ENCODE measurements around the gene MYRIP.
A peak's percentile ranks its signal among the peaks of the same experiment; 100 is the strongest.

Gene MYRIP

GRCh38 chr3:40224796-40225515 is 415.5 kb downstream of the MYRIP start:
- intact Hi-C loops (cut with micrococcal nuclease), result loop anchor here (5.0 kb wide), 1 partner anchor 33 kb away; no protein-coding TSS in a partner anchor
- H3K4me3 Mint-ChIP-seq, result no peak overlapping the region
- peaks cover 2% of the 10 kb centered on the region for H3K27me3 Mint-ChIP-seq
- peaks cover 17% of the 10 kb centered on the region for H3K4me1 Mint-ChIP-seq (ENCODE audit: low read depth)
- H3K36me3 Mint-ChIP-seq (ENCODE audit: low read depth), result no peaks in the 10 kb centered on the region
- peaks cover 10% of the 10 kb centered on the region for H3K9me3 Mint-ChIP-seq
- H3K27ac Mint-ChIP-seq, result no peak overlapping the region

- H3K27me3 Mint-ChIP-seq, result peaks cover 2% of the 10 kb centered on the region
- H3K9me3 Mint-ChIP-seq, result no peaks in the 10 kb centered on the region
- H3K27ac Mint-ChIP-seq, result peak overlapping the region; percentile 30
- no peaks in the 10 kb centered on the region for H3K36me3 Mint-ChIP-seq (ENCODE audit: low read depth)
- intact Hi-C loops (cut with micrococcal nuclease), result loop anchor here (5.0 kb wide), 1 partner anchor 34 kb away; no protein-coding TSS in a partner anchor
- peaks cover 22% of the 10 kb centered on the region for H3K4me1 Mint-ChIP-seq (ENCODE audit: low read depth)
- H3K4me3 Mint-ChIP-seq, result no peak overlapping the region
These were observed 417.2 kb downstream of the MYRIP start for GRCh38 chr3:40226636-40227035.

- H3K27ac Mint-ChIP-seq, result peak overlapping the region; percentile 29
- intact Hi-C loops (cut with micrococcal nuclease), result loop anchor here (5.0 kb wide), 1 partner anchor 37 kb away; no protein-coding TSS in a partner anchor
- H3K9me3 Mint-ChIP-seq, result no peaks in the 10 kb centered on the region
- peaks cover 7% of the 10 kb centered on the region for H3K27me3 Mint-ChIP-seq
- no peaks in the 10 kb centered on the region for H3K36me3 Mint-ChIP-seq (ENCODE audit: low read depth)
- peaks cover 22% of the 10 kb centered on the region for H3K4me1 Mint-ChIP-seq (ENCODE audit: low read depth)
- no peak overlapping the region for H3K4me3 Mint-ChIP-seq
These were observed 419.5 kb downstream of the MYRIP start for GRCh38 chr3:40228792-40229350.

- peaks cover 7% of the 10 kb centered on the region for H3K27me3 Mint-ChIP-seq
- H3K27ac Mint-ChIP-seq, result peak overlapping the region; percentile 53
- H3K9me3 Mint-ChIP-seq, result no peaks in the 10 kb centered on the region
These were observed 420.0 kb downstream of the MYRIP start for GRCh38 chr3:40229386-40229785.

GRCh38 chr3:40229963-40230362 is 420.6 kb downstream of the MYRIP start:
- Mint-ChIP-seq H3K27ac (peak overlapping the region; percentile 53), H3K9me3 (no peaks in the 10 kb centered on the region), H3K27me3 (peaks cover 7% of the 10 kb centered on the region), H3K36me3 (ENCODE audit: low read depth) (no peaks in the 10 kb centered on the region), H3K4me3 (no peak overlapping the region), H3K4me1 (ENCODE audit: low read depth) (peaks cover 22% of the 10 kb centered on the region)
- intact Hi-C loops (cut with micrococcal nuclease), result loop anchor here (5.0 kb wide), 1 partner anchor 38 kb away; no protein-coding TSS in a partner anchor

More at GRCh38 chr3:40229386-40229785, 420.0 kb downstream of the MYRIP start:
- Mint-ChIP-seq H3K4me3 (no peak overlapping the region), H3K36me3 (ENCODE audit: low read depth) (no peaks in the 10 kb centered on the region), H3K4me1 (ENCODE audit: low read depth) (peaks cover 22% of the 10 kb centered on the region)
- intact Hi-C loops (cut with micrococcal nuclease), result loop anchor here (5.0 kb wide), 1 partner anchor 37 kb away; no protein-coding TSS in a partner anchor

- H3K4me1 Mint-ChIP-seq (ENCODE audit: low read depth), result peaks cover 22% of the 10 kb centered on the region
- intact Hi-C loops (cut with micrococcal nuclease), result no loop called here
- H3K36me3 Mint-ChIP-seq (ENCODE audit: low read depth), result no peaks in the 10 kb centered on the region
- H3K27me3 Mint-ChIP-seq, result peaks cover 7% of the 10 kb centered on the region
- H3K9me3 Mint-ChIP-seq, result no peaks in the 10 kb centered on the region
- H3K4me3 Mint-ChIP-seq, result no peak overlapping the region
- peak overlapping the region; percentile 53 for H3K27ac Mint-ChIP-seq
These were observed 421.0 kb downstream of the MYRIP start for GRCh38 chr3:40230382-40230781.

GRCh38 chr3:40232626-40233025 is 423.2 kb downstream of the MYRIP start:
- no peak overlapping the region for H3K27ac Mint-ChIP-seq
- intact Hi-C loops (cut with micrococcal nuclease), result no loop called here
- peaks cover 5% of the 10 kb centered on the region for H3K27me3 Mint-ChIP-seq
- peaks cover 22% of the 10 kb centered on the region for H3K4me1 Mint-ChIP-seq (ENCODE audit: low read depth)
- no peak overlapping the region for H3K4me3 Mint-ChIP-seq
- H3K36me3 Mint-ChIP-seq (ENCODE audit: low read depth), result no peaks in the 10 kb centered on the region
- H3K9me3 Mint-ChIP-seq, result no peaks in the 10 kb centered on the region

GRCh38 chr3:40237159-40237558 is 427.8 kb downstream of the MYRIP start:
- no peak overlapping the region for H3K4me3 Mint-ChIP-seq
- H3K36me3 Mint-ChIP-seq (ENCODE audit: low read depth), result no peaks in the 10 kb centered on the region
- peaks cover 6% of the 10 kb centered on the region for H3K4me1 Mint-ChIP-seq (ENCODE audit: low read depth)
- no peak overlapping the region for H3K27ac Mint-ChIP-seq
- peaks cover 2% of the 10 kb centered on the region for H3K27me3 Mint-ChIP-seq
- intact Hi-C loops (cut with micrococcal nuclease), result no loop called here
- H3K9me3 Mint-ChIP-seq, result no peaks in the 10 kb centered on the region

- no peak overlapping the region for H3K4me3 Mint-ChIP-seq
- intact Hi-C loops (cut with micrococcal nuclease), result no loop called here
- no peaks in the 10 kb centered on the region for H3K9me3 Mint-ChIP-seq
- H3K36me3 Mint-ChIP-seq (ENCODE audit: low read depth), result no peaks in the 10 kb centered on the region
- H3K27ac Mint-ChIP-seq, result no peak overlapping the region
- H3K4me1 Mint-ChIP-seq (ENCODE audit: low read depth), result peaks cover 6% of the 10 kb centered on the region
- H3K27me3 Mint-ChIP-seq, result peaks cover 2% of the 10 kb centered on the region
These were observed 428.6 kb downstream of the MYRIP start for GRCh38 chr3:40237889-40238571.

- H3K9me3 Mint-ChIP-seq, result no peaks in the 10 kb centered on the region
- H3K4me1 Mint-ChIP-seq (ENCODE audit: low read depth), result peaks cover 6% of the 10 kb centered on the region
- no peaks in the 10 kb centered on the region for H3K27me3 Mint-ChIP-seq
- intact Hi-C loops (cut with micrococcal nuclease), result no loop called here
- no peak overlapping the region for H3K27ac Mint-ChIP-seq
- no peak overlapping the region for H3K4me3 Mint-ChIP-seq
- no peaks in the 10 kb centered on the region for H3K36me3 Mint-ChIP-seq (ENCODE audit: low read depth)
These were observed 431.5 kb downstream of the MYRIP start for GRCh38 chr3:40240921-40241320.

- intact Hi-C loops (cut with micrococcal nuclease), result no loop called here
- no peak overlapping the region for H3K4me3 Mint-ChIP-seq
- peaks cover 6% of the 10 kb centered on the region for H3K4me1 Mint-ChIP-seq (ENCODE audit: low read depth)
- no peaks in the 10 kb centered on the region for H3K9me3 Mint-ChIP-seq
- no peaks in the 10 kb centered on the region for H3K27me3 Mint-ChIP-seq
- no peak overlapping the region for H3K27ac Mint-ChIP-seq
- H3K36me3 Mint-ChIP-seq (ENCODE audit: low read depth), result no peaks in the 10 kb centered on the region
These were observed 432.8 kb downstream of the MYRIP start for GRCh38 chr3:40242216-40242615.

- Mint-ChIP-seq H3K9me3 (no peaks in the 10 kb centered on the region), H3K36me3 (ENCODE audit: low read depth) (no peaks in the 10 kb centered on the region), H3K4me3 (no peak overlapping the region), H3K27ac (no peak overlapping the region), H3K27me3 (no peaks in the 10 kb centered on the region), H3K4me1 (ENCODE audit: low read depth) (peaks cover 6% of the 10 kb centered on the region)
- intact Hi-C loops (cut with micrococcal nuclease), result no loop called here
These were observed 433.2 kb downstream of the MYRIP start for GRCh38 chr3:40242638-40243037.

GRCh38 chr3:40243056-40243455 is 433.6 kb downstream of the MYRIP start:
- Mint-ChIP-seq H3K36me3 (ENCODE audit: low read depth) (no peaks in the 10 kb centered on the region), H3K27me3 (no peaks in the 10 kb centered on the region), H3K9me3 (no peaks in the 10 kb centered on the region), H3K4me1 (ENCODE audit: low read depth) (peaks cover 3% of the 10 kb centered on the region), H3K27ac (no peak overlapping the region), H3K4me3 (no peak overlapping the region)
- intact Hi-C loops (cut with micrococcal nuclease), result no loop called here
